IMR-90 (cell line): Measurements from ENCODE around the gene GPBAR1. TPM values are rescaled to one million over a fixed set of nuclear protein-coding genes. Genes with fewer than 3 reads are reported as not detected.

Experiments used
- ATAC-seq: fragments of 200-7000 bp; cut with Tn5 transposase; 2 replicates; pipeline ENCODE4 v1.9.1; 2020; ENCODE audit warnings: low read depth, mild to moderate bottlenecking, moderate library complexity
- BruUV-seq: library from RNA; stranded (reverse); fragments of 400-500 nt; replicated peaks from 2 replicates; lab custom pipeline; 2021; lab: Mats Ljungman, UMichigan
- CTCF ChIA-PET: fragments of 300-600 bp; formaldehyde crosslinking; extraction: SDS; loops from one replicate; lab custom pipeline; 2021; ENCODE audit warnings: antibody characterized with exemption; lab: Yijun Ruan, JAX
- POLR2A ChIA-PET: fragments of 300-600 bp; sonication (Branson Sonifier 250); formaldehyde crosslinking; loops from one replicate; lab custom pipeline; 2022; ENCODE audit warnings: antibody characterized with exemption; ENCODE audit not compliant: unreplicated experiment; lab: Charles Lee
- DNase-seq: peaks from one replicate; pipeline ENCODE4 v3.0.0; 2013
- H2AFZ ChIP-seq: replicated peaks from 2 replicates; pipeline ENCODE3; 2013; ENCODE audit warnings: low read length, mild to moderate bottlenecking; ENCODE audit not compliant: poor library complexity
- H2AK5ac ChIP-seq: 2 replicates; pipeline ENCODE4 v1.6.1; 2013; ENCODE audit warnings: low read depth, low read length, inconsistent platforms
- H2AK9ac ChIP-seq: replicated peaks from 2 replicates; pipeline ENCODE3; 2013; ENCODE audit warnings: mild to moderate bottlenecking, low read depth, low read length, moderate library complexity; ENCODE audit not compliant: poor library complexity
- H2BK120ac ChIP-seq: 2 replicates; pipeline ENCODE4 v1.6.1; 2013; ENCODE audit warnings: low read depth, low read length, inconsistent platforms
- H2BK15ac ChIP-seq: 3 replicates; pipeline ENCODE4 v1.6.1; 2013; ENCODE audit warnings: low read depth, low read length, inconsistent platforms
- H2BK20ac ChIP-seq: 2 replicates; pipeline ENCODE4 v1.6.1; 2013; ENCODE audit warnings: low read depth, mild to moderate bottlenecking, inconsistent platforms, low read length, moderate library complexity
- H2BK5ac ChIP-seq: 2 replicates; pipeline ENCODE4 v1.6.1; 2013; ENCODE audit warnings: mild to moderate bottlenecking, low read depth, low read length, inconsistent platforms; ENCODE audit not compliant: poor library complexity, severe bottlenecking
- H3K14ac ChIP-seq: replicated peaks from 2 replicates; pipeline ENCODE4 v1.6.1; 2013; ENCODE audit warnings: low read depth, low read length, inconsistent platforms
- H3K18ac ChIP-seq: 2 replicates; pipeline ENCODE4 v1.6.1; 2013; ENCODE audit warnings: low read depth, low read length, control low read depth
- H3K23ac ChIP-seq: 2 replicates; pipeline ENCODE4 v1.6.1; 2013; ENCODE audit warnings: low read depth, low read length, inconsistent platforms
- H3K27ac ChIP-seq: 2 replicates; pipeline ENCODE4 v1.5.1; 2013; ENCODE audit warnings: mild to moderate bottlenecking, control low read depth, low read length; ENCODE audit not compliant: insufficient read depth
- H3K27me3 ChIP-seq: 2 replicates; pipeline ENCODE4 v1.6.1; 2013; ENCODE audit warnings: low read length; ENCODE audit not compliant: control insufficient read depth, insufficient read depth
- H3K36me3 ChIP-seq: 2 replicates; pipeline ENCODE4 v1.6.1; 2013; ENCODE audit warnings: low read length, mixed read lengths; ENCODE audit not compliant: control insufficient read depth, insufficient read depth
- H3K4ac ChIP-seq: 2 replicates; pipeline ENCODE4 v1.6.1; 2013; ENCODE audit warnings: low read depth, low read length, inconsistent platforms
- H3K4me1 ChIP-seq: 2 replicates; pipeline ENCODE4 v1.6.1; 2013; ENCODE audit warnings: low read length, mixed read lengths; ENCODE audit not compliant: control insufficient read depth, insufficient read depth
- H3K4me2 ChIP-seq: 2 replicates; pipeline ENCODE4 v1.6.1; 2013; ENCODE audit warnings: low read depth, mild to moderate bottlenecking, control low read depth, low read length, moderate library complexity
- H3K4me3 ChIP-seq: 2 replicates; pipeline ENCODE4 v1.5.1; 2013; ENCODE audit warnings: low read depth, mild to moderate bottlenecking, control low read depth, low read length, moderate library complexity; ENCODE audit not compliant: insufficient read depth
- H3K56ac ChIP-seq: 2 replicates; pipeline ENCODE4 v1.6.1; 2013; ENCODE audit warnings: low read length, inconsistent platforms; ENCODE audit not compliant: insufficient read depth; ENCODE audit errors: extremely low read depth
- H3K79me1 ChIP-seq, 2 experiments: 2 replicates each; pipeline ENCODE4 v1.6.1; 2013; ENCODE audit warnings: low read length in 2 of 2, inconsistent platforms in 1 of 2, low read depth in 1 of 2
- H3K9ac ChIP-seq: 2 replicates; pipeline ENCODE4 v1.6.1; 2013; ENCODE audit warnings: low read depth, low read length, control low read depth
- H3K9me1 ChIP-seq: 2 replicates; pipeline ENCODE4 v1.6.1; 2013; ENCODE audit warnings: low read length, inconsistent platforms; ENCODE audit not compliant: insufficient read depth
- H3K9me3 ChIP-seq: 2 replicates; pipeline ENCODE4 v1.6.1; 2013; ENCODE audit warnings: low read length; ENCODE audit not compliant: control insufficient read depth, insufficient read depth
- H4K20me1 ChIP-seq: 2 replicates; pipeline ENCODE4 v1.6.1; 2013; ENCODE audit warnings: low read length, inconsistent platforms; ENCODE audit not compliant: insufficient read depth
- H4K5ac ChIP-seq: 2 replicates; pipeline ENCODE4 v1.6.1; 2013; ENCODE audit warnings: mild to moderate bottlenecking, low read depth, low read length, control low read depth
- H4K8ac ChIP-seq, 2 experiments: 2 replicates each; pipeline ENCODE4 v1.6.1; 2013; ENCODE audit warnings: low read depth in 2 of 2, low read length in 2 of 2, control low read depth in 1 of 2, inconsistent platforms in 1 of 2
- H4K91ac ChIP-seq: 2 replicates; pipeline ENCODE4 v1.6.1; 2013; ENCODE audit warnings: low read depth, low read length, inconsistent platforms; ENCODE audit not compliant: insufficient read depth
- BHLHE40 ChIP-seq: fragments of 150-350 bp; IDR thresholded peaks from 2 replicates; pipeline ENCODE4 v1.6.1; 2016; ENCODE audit warnings: mild to moderate bottlenecking, low read depth, low read length
- CEBPB ChIP-seq: IDR thresholded peaks from 2 replicates; pipeline ENCODE4 v1.6.1; 2012; ENCODE audit warnings: low read depth, low read length, improper control_type of control experiment
- CHD1 ChIP-seq: IDR thresholded peaks from 2 replicates; pipeline ENCODE4 v1.6.1; 2012; ENCODE audit warnings: low read depth, low read length, improper control_type of control experiment
- CTCF ChIP-seq: conservative IDR thresholded peaks from 2 replicates; pipeline ENCODE4 v1.5.1; 2012; ENCODE audit warnings: mild to moderate bottlenecking, low read depth, low read length, improper control_type of control experiment
- FOS ChIP-seq: fragments of 150-350 bp; IDR thresholded peaks from 2 replicates; pipeline ENCODE4 v1.6.1; 2016; ENCODE audit warnings: low read depth, low read length
- MAFK ChIP-seq: IDR thresholded peaks from 2 replicates; pipeline ENCODE4 v1.6.1; 2012; ENCODE audit warnings: low read depth, low read length, improper control_type of control experiment
- MAZ ChIP-seq: IDR thresholded peaks from 2 replicates; pipeline ENCODE4 v1.6.1; 2012; ENCODE audit warnings: low read depth, mild to moderate bottlenecking, low read length, improper control_type of control experiment, moderate library complexity, borderline replicate concordance
- MXI1 ChIP-seq: IDR thresholded peaks from 2 replicates; pipeline ENCODE4 v1.6.1; 2012; ENCODE audit warnings: low read depth, mild to moderate bottlenecking, low read length, moderate library complexity, borderline replicate concordance
- NFE2L2 ChIP-seq: fragments of 150-350 bp; IDR thresholded peaks from 2 replicates; pipeline ENCODE4 v1.6.1; 2016; ENCODE audit warnings: low read depth, mild to moderate bottlenecking, low read length
- POLR2A ChIP-seq: IDR thresholded peaks from 2 replicates; pipeline ENCODE4 v1.6.1; 2012; ENCODE audit warnings: mild to moderate bottlenecking, low read depth, low read length
- RAD21 ChIP-seq: IDR thresholded peaks from 2 replicates; pipeline ENCODE4 v1.6.1; 2012; ENCODE audit warnings: low read length, improper control_type of control experiment
- RCOR1 ChIP-seq: IDR thresholded peaks from 2 replicates; pipeline ENCODE4 v1.6.1; 2012; ENCODE audit warnings: mild to moderate bottlenecking, low read length, improper control_type of control experiment; ENCODE audit not compliant: insufficient replicate concordance
- RFX5 ChIP-seq: IDR thresholded peaks from 2 replicates; pipeline ENCODE4 v1.8.0; 2012; ENCODE audit warnings: low read depth, mild to moderate bottlenecking, low read length, moderate library complexity
- SMC3 ChIP-seq: fragments of 150-350 bp; IDR thresholded peaks from 2 replicates; pipeline ENCODE4 v1.6.1; 2016; ENCODE audit warnings: low read depth, mild to moderate bottlenecking, antibody characterized with exemption, low read length, moderate library complexity
- USF2 ChIP-seq: fragments of 150-350 bp; IDR thresholded peaks from 2 replicates; pipeline ENCODE4 v1.6.1; 2017; ENCODE audit warnings: mild to moderate bottlenecking, antibody characterized with exemption, low read length, low read depth
- WGBS, 2 experiments: methylation state at CpG; one replicate each; pipeline versions ENCODE4 v1.1.5 to v1.1.7; 2013; ENCODE audit warnings: missing lambda C conversion rate in 2 of 2; ENCODE audit not compliant: insufficient read length in 1 of 2; ENCODE audit errors: extremely low coverage in 2 of 2; 5-methylcytosine and 5-hydroxymethylcytosine counted together
- dilution Hi-C: fragments of 300-500 bp; cut with HindIII; formaldehyde crosslinking; loops from one replicate; pipeline ENCODE4 v1.14.3; 2018; ENCODE audit warnings: low sequenced_read_pairs; ENCODE audit not compliant: unreplicated experiment
- in situ Hi-C: fragments of 300-500 bp; cut with MboI; formaldehyde crosslinking; loops from 3 replicates; pipeline ENCODE4 v1.14.3; 2019; ENCODE audit warnings: low sequenced_read_pairs, inconsistent platforms, mixed read lengths
- intact Hi-C: fragments of 100-400 bp; cut with micrococcal nuclease; formaldehyde crosslinking; loops from 2 replicates; pipeline ENCODE4 v1.10.0; 2022
- polyA plus RNA-seq, 3 experiments: library from polyadenylated mRNA; depleted of rRNA; stranded (reverse); fragments of >200 nt; gene quantifications; 2 replicates each; pipeline ENCODE4 v1.2.3, GENCODE V29; 2012; ENCODE audit warnings: low replicate concordance in 1 of 3
- total RNA-seq: library from RNA; depleted of rRNA; stranded (reverse); fragments of >200 nt; gene quantifications from 2 replicates; pipeline ENCODE4 v1.2.3, GENCODE V29; 2012

The GPBAR1 gene
- total and polyA plus RNA-seq, 2 of the 4 experiments (the other 2 are of a cell fraction), result under 0.01 to 0.21 TPM

- Histone ChIP-seq H3K27me3 (no peaks in the 10 kb centered on the region), H3K4me2 (no peak overlapping the region), H4K5ac (no peak overlapping the region), H3K79me1 (peaks cover 20 to 79% of the 10 kb centered on the region in 2 experiments), H4K8ac (no peak overlapping the region), H2BK120ac (no peak overlapping the region), H3K23ac (no peak overlapping the region), H3K9me3 (no peaks in the 10 kb centered on the region), H4K91ac (no peak overlapping the region), H2AK5ac (no peak overlapping the region), H2AFZ (no peak overlapping the region), H2AK9ac (no peak overlapping the region), H3K4me1 (peaks cover 10% of the 10 kb centered on the region), H3K9ac (no peak overlapping the region), H3K36me3 (peaks cover 52% of the 10 kb centered on the region), H2BK5ac (no peak overlapping the region), H3K14ac (no peak overlapping the region), H3K27ac (no peak overlapping the region), H3K4me3 (no peak overlapping the region), H3K4ac (no peak overlapping the region), H3K18ac (no peak overlapping the region), H4K20me1 (peaks cover 9% of the 10 kb centered on the region), H3K9me1 (0 out of 2 replicates have a peak, but pooled peaks cover 3% of the 10 kb centered on the region), H2BK15ac (no peak overlapping the region), H2BK20ac (no peak overlapping the region), H3K56ac (no peak overlapping the region)
- no CpG with 5 or more reads among the region's 2 CpGs for WGBS, 2 experiments
- ChIA-PET CTCF (interaction anchor here (1.2 kb wide), 1 partner anchor 82 kb away, joined by 4 read pairs; the partner anchor contains the start of gene CATIP), POLR2A (interaction anchor here (1.1 kb wide), 1 partner anchor 13 kb away, joined by 4 read pairs; no protein-coding TSS in a partner anchor)
- intact Hi-C loops (loop anchor here (2.0 to 10.0 kb wide), 2 partner anchors 13 to 291 kb away; partner anchors contain the start of genes CNOT9 and USP37), in situ Hi-C loops (loop anchor here (10.0 kb wide), 1 partner anchor 121 kb away; the partner anchor contains the start of gene CTDSP1), dilution Hi-C loops (no loop called here)
- TF ChIP-seq RAD21, result no peak
- no peak for TF ChIP-seq FOS
- no peak for TF ChIP-seq USF2
- no peak for TF ChIP-seq MAZ
- no peak for TF ChIP-seq CTCF
- no peak for TF ChIP-seq CEBPB
- TF ChIP-seq NFE2L2, result no peak
- TF ChIP-seq POLR2A, result no peak
- no peak for TF ChIP-seq RCOR1
- no peak for TF ChIP-seq MAFK
- no peak for TF ChIP-seq CHD1
- no peak for TF ChIP-seq SMC3
- TF ChIP-seq RFX5, result no peak
- no peak for TF ChIP-seq MXI1
- TF ChIP-seq BHLHE40, result no peak
- ATAC-seq, result no peak
- no TSS peak for BruUV-seq
- DNase-seq, result no peak
Measured at GRCh38 chr2:218273908-218274249, 13.1 kb downstream of the GPBAR1 start.
